Muscle layer of duodenum (tissue), 2 donors: ENCODE measurements around the gene CDK8.

Experiments used
- H3K27ac ChIP-seq: one replicate; pipeline ENCODE4 v1.7.0; 2013; ENCODE audit warnings: mild to moderate bottlenecking, low read length
- H3K27me3 ChIP-seq: one replicate; pipeline ENCODE4 v1.7.0; 2013; ENCODE audit warnings: low read depth, mild to moderate bottlenecking, control low read depth, low read length
- H3K36me3 ChIP-seq, 2 donors: one replicate each; pipeline ENCODE4 v1.7.0; 2013; ENCODE audit warnings: low read length in 2 of 2, control low read depth in 1 of 2, mild to moderate bottlenecking in 1 of 2; ENCODE audit not compliant: insufficient read depth in 2 of 2, control insufficient read depth in 1 of 2
- H3K4me1 ChIP-seq, 2 donors: one replicate each; pipeline ENCODE4 v1.7.0; 2013; ENCODE audit warnings: low read length in 2 of 2, mild to moderate bottlenecking in 2 of 2, control low read depth in 1 of 2, moderate library complexity in 1 of 2; ENCODE audit not compliant: insufficient read depth in 2 of 2, control insufficient read depth in 1 of 2
- H3K4me3 ChIP-seq, 2 donors: one replicate each; pipeline ENCODE4 v1.7.0; 2013; ENCODE audit warnings: low read length in 2 of 2, low read depth in 1 of 2, mild to moderate bottlenecking in 1 of 2
- H3K9me3 ChIP-seq, 2 donors: one replicate each; pipeline ENCODE4 v1.7.0; 2013; ENCODE audit warnings: low read length in 2 of 2, control low read depth in 1 of 2, mild to moderate bottlenecking in 1 of 2; ENCODE audit not compliant: control insufficient read depth in 1 of 2
- donor health status: healthy.

Gene CDK8

DNA sequence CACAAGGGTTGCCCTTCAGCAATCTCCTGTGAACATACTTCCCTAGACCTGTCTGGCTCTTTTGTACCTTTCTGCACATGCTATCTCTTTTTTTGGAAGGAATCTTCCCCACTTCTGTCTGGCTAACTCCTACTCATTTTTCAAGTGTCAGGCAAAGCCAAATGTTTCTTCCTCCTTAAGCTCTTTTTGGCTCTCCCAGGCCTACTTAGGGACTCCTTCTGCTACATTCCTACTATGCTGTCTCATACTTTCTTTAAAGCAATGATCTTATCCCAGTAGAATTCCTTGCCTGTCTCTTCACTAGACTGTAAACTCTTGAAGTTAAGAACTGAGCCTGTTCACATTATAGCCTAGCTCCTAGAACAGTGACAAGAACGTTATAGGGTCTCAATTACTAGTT, 188.6 kb downstream of the CDK8 start:
- peaks cover 0 to 9% of the 10 kb centered on the region in 2 donors for H3K4me1 ChIP-seq
- no peaks in the 10 kb centered on the region for H3K27me3 ChIP-seq
- peak overlapping the region; percentile 81 for H3K27ac ChIP-seq
- peaks cover 0 to 7% of the 10 kb centered on the region in 2 donors for H3K9me3 ChIP-seq
- no peaks in the 10 kb centered on the region for H3K36me3 ChIP-seq
- no peak overlapping the region for H3K4me3 ChIP-seq

DNA sequence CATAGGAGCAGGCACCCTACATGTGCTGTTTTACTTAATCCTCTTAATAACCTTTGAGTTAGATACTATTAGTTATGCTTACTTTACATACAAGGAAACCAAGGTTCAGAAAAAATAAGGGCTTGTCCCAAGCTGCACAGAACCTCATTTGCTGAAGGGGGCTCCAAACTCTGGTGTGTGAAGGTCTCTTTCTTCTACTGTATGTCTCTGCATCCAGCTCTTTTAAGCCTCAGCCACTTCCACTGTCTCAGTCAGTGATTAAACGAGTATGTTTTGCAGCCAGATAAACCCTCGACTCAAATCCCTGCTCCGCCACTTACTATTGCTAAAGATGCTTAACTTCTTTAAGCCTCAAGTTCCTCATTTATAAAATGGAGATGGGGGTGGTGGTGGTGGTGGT, 191.2 kb downstream of the CDK8 start:
- Histone ChIP-seq H3K36me3 (no peaks in the 10 kb centered on the region), H3K9me3 (no peaks in the 10 kb centered on the region), H3K27me3 (no peaks in the 10 kb centered on the region), H3K4me3 (no peak overlapping the region), H3K27ac (no peak overlapping the region), H3K4me1 (peaks cover 0 to 9% of the 10 kb centered on the region in 2 donors)

DNA sequence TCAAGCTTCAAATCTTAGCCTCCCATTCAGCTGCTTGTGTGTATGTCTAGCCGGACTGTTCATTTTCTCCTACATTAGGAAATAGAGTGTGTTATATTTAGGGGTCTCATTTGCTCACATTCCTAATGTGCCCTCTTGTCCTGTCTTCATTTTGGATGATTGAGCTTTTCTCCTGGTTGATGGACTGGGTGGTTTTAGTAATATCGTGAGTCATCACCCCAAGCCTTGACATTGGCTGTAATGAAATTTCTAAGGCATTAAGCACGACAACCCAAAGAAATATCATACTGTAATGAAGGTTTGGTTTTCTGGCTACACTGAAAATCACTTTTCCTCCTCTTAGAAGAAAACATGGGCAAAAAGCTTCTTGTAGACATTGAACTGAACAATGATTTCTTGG, 192.8 kb downstream of the CDK8 start:
- no peaks in the 10 kb centered on the region for H3K9me3 ChIP-seq
- peaks cover 0 to 9% of the 10 kb centered on the region in 2 donors for H3K4me1 ChIP-seq
- no peak overlapping the region for H3K27ac ChIP-seq
- no peaks in the 10 kb centered on the region for H3K27me3 ChIP-seq
- H3K36me3 ChIP-seq, result no peaks in the 10 kb centered on the region
- no peak overlapping the region for H3K4me3 ChIP-seq

- Histone ChIP-seq H3K9me3 (no peaks in the 10 kb centered on the region), H3K27me3 (no peaks in the 10 kb centered on the region), H3K4me1 (peaks cover 0 to 3% of the 10 kb centered on the region in 2 donors), H3K36me3 (no peaks in the 10 kb centered on the region), H3K27ac (no peak overlapping the region), H3K4me3 (no peak overlapping the region)
These were observed 194.1 kb downstream of the CDK8 start for GRCh38 chr13:26448032-26448431.

DNA sequence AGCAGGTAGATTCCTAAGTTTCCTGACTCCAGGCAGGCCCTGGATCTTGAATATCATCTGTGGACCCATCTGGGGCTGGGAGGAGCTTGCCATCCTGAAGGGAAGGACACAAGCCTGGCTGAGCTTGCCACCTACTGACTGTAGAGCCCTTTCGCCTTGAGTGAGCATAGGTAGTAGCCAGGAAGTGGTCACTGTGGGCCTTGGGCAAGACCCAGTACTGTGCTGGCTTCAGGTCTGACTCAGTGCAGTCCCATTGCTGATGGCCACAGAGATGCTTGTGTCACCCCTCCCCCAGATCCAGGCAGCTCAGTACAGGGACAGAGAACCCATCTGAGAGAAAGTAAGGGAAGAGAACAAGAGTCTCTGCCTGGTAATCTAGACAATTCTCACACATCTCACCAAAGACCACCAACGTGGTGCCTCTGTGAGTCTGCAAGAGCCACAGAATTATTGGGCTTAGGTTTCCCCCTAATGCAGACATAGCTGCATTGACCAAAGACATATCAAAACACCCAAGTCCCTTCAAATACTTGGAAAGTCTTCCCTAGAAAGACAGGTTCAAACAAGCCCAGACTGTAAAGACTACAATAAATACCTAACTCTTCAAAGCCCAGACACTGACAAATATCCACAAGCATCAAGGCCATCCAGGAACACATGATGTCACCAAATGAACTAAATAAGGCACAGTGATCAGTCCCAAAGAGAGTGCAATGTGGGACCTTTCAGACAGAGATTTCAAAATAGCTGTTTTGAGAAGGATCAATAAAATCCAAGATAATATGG, 195.3 kb downstream of the CDK8 start:
- H3K27ac ChIP-seq, result no peak overlapping the region
- H3K9me3 ChIP-seq, result no peaks in the 10 kb centered on the region
- no peak overlapping the region for H3K4me3 ChIP-seq
- no peaks in the 10 kb centered on the region for H3K36me3 ChIP-seq
- H3K4me1 ChIP-seq, result no peaks in the 10 kb centered on the region
- no peaks in the 10 kb centered on the region for H3K27me3 ChIP-seq
